Stimulated activated CD4-positive, alpha-beta T cell treated with anti-CD3 and anti-CD28 coated beads, TNF-alpha, amount 100 ng/mL, for 48 hours (primary cell): ENCODE data around the gene APBB2.
"Not testable (repeated sequence)": the region's sequence is repeated elsewhere in the genome, so short reads cannot be mapped to it uniquely, and the experiment has no call there.

Experiments used
- DNase-seq, 3 donors: peaks; one replicate each; pipeline ENCODE4 v3.0.0-alpha.2; 2020; ENCODE audit warnings: low read depth in 3 of 3

Gene APBB2

DNA sequence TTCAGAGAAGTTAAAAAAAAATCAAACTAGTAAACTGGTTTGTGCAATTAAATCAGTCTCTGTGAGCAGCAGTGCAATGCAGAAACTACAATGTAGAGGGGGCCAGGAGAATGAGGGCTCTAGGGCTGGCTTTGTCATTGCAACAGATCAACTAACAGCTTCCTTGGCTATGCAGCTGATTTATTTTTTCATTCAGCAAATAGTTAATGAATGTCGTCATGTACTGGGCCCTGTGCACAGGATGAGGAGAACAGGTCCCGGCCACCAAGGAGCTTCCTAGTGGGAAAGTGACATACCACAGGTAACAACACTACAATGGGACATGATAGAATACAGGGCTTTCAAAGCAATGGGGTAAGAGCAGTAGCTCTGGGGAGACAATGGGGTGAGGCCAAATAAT lies 274.5 kb downstream of the APBB2 start:
- no peak for DNase-seq

GRCh38 chr4:40938337-40938736 lies 276.0 kb downstream of the APBB2 start:
- no peak for DNase-seq

DNA sequence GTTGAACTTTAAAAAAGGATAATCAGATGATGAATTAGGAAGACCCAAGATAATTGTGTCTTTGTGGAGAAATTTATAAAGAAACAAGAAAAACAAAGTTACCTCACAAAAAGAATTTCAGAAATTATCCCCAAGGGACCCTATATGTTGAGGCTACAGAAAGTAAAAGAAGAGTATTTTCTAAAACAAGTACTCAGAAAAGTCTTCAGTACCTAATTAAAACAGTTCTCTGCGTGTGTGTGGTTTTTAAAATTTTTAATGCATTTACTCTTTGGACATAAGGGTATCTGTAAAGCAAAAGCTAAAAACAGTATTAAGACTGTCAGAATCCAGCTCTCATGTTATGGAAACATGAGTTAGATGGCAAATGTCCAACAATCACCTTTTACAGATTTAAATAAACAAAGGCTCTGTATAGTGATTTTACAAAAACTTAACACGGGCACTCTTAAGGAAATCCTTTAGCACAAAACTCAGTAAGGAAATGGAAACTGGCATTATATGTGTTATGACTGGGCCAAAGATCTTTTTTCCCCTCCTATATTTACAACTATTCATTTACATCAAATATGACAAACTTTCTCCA lies 277.1 kb downstream of the APBB2 start:
- no peak for DNase-seq

DNA sequence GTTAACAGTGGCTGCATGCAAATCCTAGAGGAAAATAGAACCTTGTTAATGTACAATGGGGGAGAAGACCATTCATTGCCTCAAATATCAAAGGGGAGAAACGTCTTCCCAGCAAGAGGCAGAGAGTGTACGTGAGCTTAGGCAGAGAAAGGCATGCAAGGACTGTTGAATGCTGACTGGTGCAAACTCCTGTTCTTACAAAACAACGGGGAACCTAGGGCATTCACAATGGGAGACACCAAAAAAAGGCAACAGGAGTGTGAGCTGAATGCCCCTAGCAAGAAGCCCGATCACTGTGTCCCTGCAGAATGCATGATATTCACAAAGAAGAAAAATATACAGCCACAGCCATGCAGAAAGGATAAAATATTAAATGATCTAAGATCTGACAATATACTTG lies 279.7 kb downstream of the APBB2 start:
- no peak for DNase-seq

DNA sequence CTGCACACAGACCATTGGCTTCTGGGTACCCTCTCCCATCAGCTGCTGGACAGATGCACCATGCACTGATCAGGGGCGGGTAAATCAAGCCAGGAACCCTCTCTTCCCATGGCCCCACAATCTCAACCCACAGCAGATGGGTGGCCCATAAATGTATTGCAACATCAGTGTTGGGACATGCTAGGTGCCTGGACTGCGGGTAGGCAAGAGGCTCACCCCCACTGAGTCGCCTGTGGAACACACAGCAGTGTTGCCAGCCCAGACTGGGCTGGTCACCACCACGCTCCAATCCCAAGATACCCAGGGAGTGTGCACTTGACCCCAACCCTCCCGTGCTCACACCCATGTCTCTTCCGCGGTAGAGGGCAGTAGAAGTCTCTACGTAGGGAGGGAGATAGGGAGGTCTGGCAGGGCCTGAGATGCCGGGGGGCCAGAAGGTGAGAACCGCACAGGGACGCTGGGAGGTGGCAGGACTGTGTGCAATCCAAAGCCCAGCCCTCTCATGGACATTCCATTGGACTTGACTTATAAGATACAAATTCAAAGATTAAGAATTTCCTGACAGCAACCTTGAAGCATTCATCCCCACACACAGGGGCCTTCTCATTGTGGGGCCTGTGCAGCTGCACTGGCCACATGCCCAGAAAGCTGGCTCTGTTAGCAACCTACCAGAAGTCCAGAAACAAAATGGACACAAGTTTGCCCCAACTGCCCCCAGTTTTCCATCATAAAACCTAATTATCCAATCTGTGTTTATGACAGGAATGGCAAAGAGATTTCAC lies 280.9 kb downstream of the APBB2 start:
- DNase-seq, result no peak

- DNase-seq, result no peak
Measured at GRCh38 chr4:40931841-40932240, 282.5 kb downstream of the APBB2 start.

DNA sequence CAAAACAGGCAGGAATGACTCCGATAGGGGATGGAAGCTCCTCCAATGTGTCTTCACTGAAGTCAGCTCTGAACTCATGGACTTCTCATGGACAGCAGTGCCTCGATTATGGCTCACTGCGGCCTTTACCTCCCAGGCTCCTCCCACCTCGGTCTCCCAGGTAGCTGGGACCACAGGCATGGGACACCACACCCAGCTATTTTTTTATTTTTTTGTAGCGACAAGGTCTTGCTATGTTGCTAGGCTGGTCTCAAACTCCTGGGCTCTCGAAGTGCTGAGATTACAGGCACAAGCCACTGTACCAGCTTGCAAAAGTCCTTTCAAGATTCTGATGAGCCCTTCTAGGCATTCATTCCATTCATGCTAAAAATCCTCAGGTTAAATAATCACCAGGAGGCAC lies 283.1 kb downstream of the APBB2 start:
- no peak for DNase-seq

- no peak for DNase-seq
Measured at GRCh38 chr4:40927074-40927473, 287.3 kb downstream of the APBB2 start.

GRCh38 chr4:40924793-40925117 lies 289.6 kb downstream of the APBB2 start:
- DNase-seq, result no peak

GRCh38 chr4:40924096-40924792 lies 290.1 kb downstream of the APBB2 start:
- peak; percentile 68 to 85 (median 70) for DNase-seq

DNA sequence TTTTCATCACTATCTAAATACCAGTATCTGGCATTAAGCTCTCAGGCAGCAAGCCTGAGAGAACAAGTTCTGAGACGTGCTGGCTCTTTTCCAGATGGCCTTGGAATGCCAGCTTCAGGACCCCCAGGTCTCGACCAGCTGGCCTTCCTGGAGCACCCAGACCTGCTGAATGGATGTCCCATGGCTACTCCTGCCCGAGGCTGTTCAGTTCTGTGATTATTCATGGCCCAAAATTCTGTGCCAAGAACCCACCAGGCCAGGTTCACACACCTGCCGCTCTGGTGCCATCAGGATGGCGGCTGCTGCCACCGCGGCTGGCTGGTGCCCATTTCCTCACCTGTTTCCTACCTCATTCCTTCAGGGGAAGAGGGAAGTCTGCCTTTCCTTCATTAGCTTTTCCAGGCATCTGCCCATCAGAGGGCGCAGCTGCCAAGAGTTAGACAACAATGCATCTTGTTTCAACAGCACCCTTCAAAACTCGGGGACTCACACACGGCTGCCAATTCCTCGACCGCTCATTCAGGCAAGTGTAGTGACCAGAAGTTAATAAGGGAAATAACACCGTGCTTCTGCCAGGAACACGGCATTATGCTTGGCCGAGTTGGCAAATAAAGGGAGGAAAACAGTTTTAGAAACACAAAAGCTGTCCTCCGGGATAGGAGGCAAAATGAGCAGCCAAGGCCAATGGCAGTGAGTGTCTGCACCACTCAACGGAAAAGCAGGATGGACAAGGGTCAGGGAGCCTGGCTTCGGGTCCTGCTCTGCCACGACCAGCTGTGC lies 290.8 kb downstream of the APBB2 start:
- DNase-seq, result no peak

- DNase-seq, result not testable (repeated sequence)
Measured at GRCh38 chr4:40919976-40920375, 294.4 kb downstream of the APBB2 start.

DNA sequence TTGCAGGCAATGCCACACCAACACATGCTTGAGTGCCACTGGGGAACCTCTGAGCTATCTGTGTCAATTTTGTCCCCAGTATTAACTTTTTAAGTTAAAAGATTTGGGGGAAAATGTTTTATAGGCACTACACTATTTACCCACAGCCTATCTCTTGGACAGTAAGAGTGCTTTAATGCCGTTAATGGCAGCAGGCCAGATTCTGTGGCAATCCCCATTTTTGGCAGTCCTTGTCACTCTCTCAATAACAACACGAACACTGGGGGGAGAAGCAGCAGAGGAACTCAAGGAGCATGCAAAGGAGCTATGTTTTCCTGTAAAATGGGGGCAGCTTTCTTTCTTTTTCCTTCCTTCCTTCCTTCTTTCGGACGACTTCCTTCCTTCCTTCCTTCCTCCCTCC lies 296.0 kb downstream of the APBB2 start:
- DNase-seq, result no peak

DNA sequence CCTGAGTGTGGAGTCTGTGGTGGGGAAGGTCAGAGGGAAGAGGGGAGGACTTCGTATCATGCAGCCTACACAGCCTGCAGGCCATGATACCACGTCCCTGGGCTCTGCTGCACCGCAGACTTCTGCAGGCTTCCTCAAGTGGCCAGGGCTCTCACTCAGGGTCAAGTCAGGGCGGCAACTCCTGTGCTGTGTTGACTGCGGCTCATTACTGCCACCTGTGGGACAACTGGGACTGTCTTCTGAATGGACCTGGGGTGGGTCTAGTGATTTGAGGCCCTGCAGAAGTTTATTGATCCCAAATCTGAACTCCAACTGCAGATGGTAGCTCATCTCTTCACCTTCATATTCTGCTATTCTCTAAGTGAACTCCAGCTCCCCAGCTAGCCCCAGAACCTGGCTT lies 297.5 kb downstream of the APBB2 start:
- peak; percentile 45 to 61 (median 46) for DNase-seq

GRCh38 chr4:40916218-40916555 lies 298.2 kb downstream of the APBB2 start:
- no peak for DNase-seq

GRCh38 chr4:40915318-40916217 lies 298.8 kb downstream of the APBB2 start:
- DNase-seq, result no peak

- no peak for DNase-seq
Measured at GRCh38 chr4:40912460-40913184, 301.7 kb downstream of the APBB2 start.

DNA sequence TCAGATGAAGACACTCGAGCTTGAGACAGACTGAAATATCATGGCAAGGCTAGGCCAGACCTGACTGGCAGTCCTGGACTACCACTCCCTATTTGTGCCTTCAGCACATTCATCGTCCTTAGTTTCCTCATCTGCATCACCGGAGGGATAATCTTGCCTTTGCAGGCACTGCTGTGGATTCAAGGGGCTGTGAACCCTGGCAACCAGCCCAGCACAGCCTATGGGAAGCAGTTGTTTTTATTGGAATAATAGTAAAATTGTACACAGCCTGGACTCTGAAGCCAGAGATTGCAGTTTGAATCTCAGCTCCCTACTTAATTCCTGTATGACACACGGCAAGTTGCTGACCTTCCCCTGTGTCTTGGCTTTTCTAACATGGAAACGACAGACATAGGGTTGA lies 303.6 kb downstream of the APBB2 start:
- DNase-seq, result no peak

GRCh38 chr4:40909363-40909876 lies 304.9 kb downstream of the APBB2 start:
- peak in 2 of 3 donors; percentile 33 to 50 for DNase-seq

- DNase-seq, result peak; percentile 59 to 75 (median 71)
Measured at GRCh38 chr4:40908702-40909362, 305.5 kb downstream of the APBB2 start.
